BLaER1 treated with 17β-estradiol and CSF1 and Interleukin-3, amounts not matched to agents 10 nM and 100 nM (cell line): ENCODE data around the gene CORT.
A peak's percentile ranks its signal among the peaks of the same experiment; 100 is the strongest.
"Not testable (repeated sequence)": the region's sequence is repeated elsewhere in the genome, so short reads cannot be mapped to it uniquely, and the experiment has no call there.

Experiments
- H3K27ac ChIP-seq, 11 experiments: shearing (Covaris generic); formaldehyde crosslinking; 2 replicates each; pipeline ENCODE4 v1.8.1; 2022
- H3K27me3 ChIP-seq, 11 experiments: shearing (Covaris generic); formaldehyde crosslinking; 2 replicates each; pipeline ENCODE4 v1.8.1; 2022
- H3K36me3 ChIP-seq, 11 experiments: shearing (Covaris generic); formaldehyde crosslinking; 2 replicates each; pipeline ENCODE4 v1.8.1; 2022
- H3K4me1 ChIP-seq, 10 experiments: shearing (Covaris generic); formaldehyde crosslinking; 2 replicates each; pipeline ENCODE4 v1.8.1; 2022
- H3K4me2 ChIP-seq, 11 experiments: shearing (Covaris generic); formaldehyde crosslinking; 2 replicates each; pipeline ENCODE4 v1.8.1; 2022
- H3K4me3 ChIP-seq, 10 experiments: shearing (Covaris generic); formaldehyde crosslinking; 2 replicates each; pipeline ENCODE4 v1.8.1; 2022
- H3K9ac ChIP-seq, 11 experiments: shearing (Covaris generic); formaldehyde crosslinking; 2 replicates each; pipeline ENCODE4 v1.8.1; 2022
- H3K9me3 ChIP-seq, 11 experiments: shearing (Covaris generic); formaldehyde crosslinking; replicated peaks in 1 of 11; 2 replicates each; pipeline ENCODE4 v1.8.1; 2022
- H4K20me1 ChIP-seq, 11 experiments: shearing (Covaris generic); formaldehyde crosslinking; 2 replicates each; pipeline ENCODE4 v1.8.1; 2022
- Cebpa-rat ChIP-seq, 11 experiments: shearing (Covaris generic); IDR thresholded peaks; 2 replicates each; pipeline ENCODE4 v1.8.1; 2022

Gene CORT

GRCh38 chr1:10473145-10473765 lies 23.4 kb downstream of the CORT start:
- Histone ChIP-seq H3K27ac (peak overlapping the region; percentile 9 to 82 (median 73); a peak in 19 of 22 replicates), H3K36me3 (peaks cover 11 to 29% (median 18%) of the 10 kb centered on the region in 11 experiments), H3K27me3 (no peaks in the 10 kb centered on the region), H3K9ac (peak overlapping the region; percentile 77 to 86 (median 85); a peak in 17 of 22 replicates), H3K4me3 (peak overlapping the region; percentile 66 to 91 (median 79); a peak in 17 of 20 replicates), H3K4me2 (peak overlapping the region; percentile 64 to 95 (median 92)), H4K20me1 (peaks cover 0 to 54% (median 16%) of the 10 kb centered on the region in 11 experiments; a peak in 12 of 22 replicates), H3K9me3 (no peaks in the 10 kb centered on the region), H3K4me1 (peaks cover 42 to 51% (median 45%) of the 10 kb centered on the region in 10 experiments)
- TF ChIP-seq Cebpa-rat (IDR thresholded peaks at IDR 0.05) = no peak

- not testable (repeated sequence) for H3K9me3 ChIP-seq, H3K27me3 ChIP-seq
- Histone ChIP-seq H3K4me1 (peaks cover 40 to 49% (median 43%) of the 10 kb centered on the region in 10 experiments), H3K27ac (peak overlapping the region in 8 of 11 experiments; percentile 68 to 84 (median 75); a peak in 13 of 22 replicates), H3K9ac (peak overlapping the region in 7 of 11 experiments; percentile 70 to 90 (median 86); a peak in 10 of 22 replicates), H3K36me3 (peaks cover under 1 to 24% (median 9%) of the 10 kb centered on the region in 11 experiments; a peak in 19 of 22 replicates), H3K4me2 (peak overlapping the region; percentile 61 to 92 (median 73)), H3K4me3 (peak overlapping the region; percentile 80 to 92 (median 90)), H4K20me1 (peaks cover 0 to 55% (median 17%) of the 10 kb centered on the region in 11 experiments; a peak in 15 of 22 replicates)
Observed at GRCh38 chr1:10474309-10474612, 24.4 kb downstream of the CORT start.

- H3K4me1 ChIP-seq = peaks cover 40 to 49% (median 43%) of the 10 kb centered on the region in 10 experiments
- H3K27me3 ChIP-seq = no peaks in the 10 kb centered on the region
- peaks cover 0 to 55% (median 17%) of the 10 kb centered on the region in 11 experiments; a peak in 15 of 22 replicates for H4K20me1 ChIP-seq
- peak within 1 kb of the TSS; percentile 70 to 90 (median 86) for H3K9ac ChIP-seq
- H3K4me3 ChIP-seq = peak within 1 kb of the TSS; percentile 80 to 92 (median 90)
- peak within 1 kb of the TSS; percentile 58 to 84 (median 73); a peak in 21 of 22 replicates for H3K27ac ChIP-seq
- H3K4me2 ChIP-seq = peak within 1 kb of the TSS; percentile 88 to 98 (median 95)
- TF ChIP-seq Cebpa-rat (IDR thresholded peaks at IDR 0.05) = no peak
- H3K36me3 ChIP-seq = peaks cover 0 to 18% (median 7%) of the 10 kb centered on the region in 11 experiments; a peak in 11 of 22 replicates
- no peaks in the 10 kb centered on the region for H3K9me3 ChIP-seq
Observed at GRCh38 chr1:10474613-10475507, 25.0 kb downstream of the CORT start, which contains the start of gene PEX14. PEX14 (plus strand) TSS chr1:10474950; CDS start chr1:10474967, 17 bp downstream.

DNA sequence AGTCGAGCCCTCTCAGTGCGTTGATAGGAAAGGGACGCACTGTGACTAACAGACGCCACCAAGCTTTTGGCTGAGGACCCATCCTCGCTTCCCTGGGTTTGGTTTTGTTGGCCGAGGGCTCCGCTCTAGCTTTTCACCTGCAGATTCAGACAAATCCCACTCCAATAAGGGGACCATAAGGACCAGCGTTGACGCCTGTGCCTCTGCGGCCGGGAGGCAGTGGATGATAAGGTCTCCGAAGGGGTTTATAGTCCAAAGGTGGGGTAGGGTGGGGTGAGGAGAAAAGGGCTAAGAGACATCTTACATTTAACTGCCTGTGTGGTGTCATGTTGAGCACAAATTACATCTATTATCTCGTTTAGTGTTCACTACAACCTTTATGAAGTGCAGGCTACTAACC lies 25.7 kb downstream of the CORT start:
- no peak for TF ChIP-seq Cebpa-rat (IDR thresholded peaks at IDR 0.05)
- peaks cover 0 to 62% (median 22%) of the 10 kb centered on the region in 11 experiments; a peak in 15 of 22 replicates for H4K20me1 ChIP-seq
- H3K36me3 ChIP-seq = peaks cover 0 to 14% (median 4%) of the 10 kb centered on the region in 11 experiments; a peak in 5 of 22 replicates
- H3K27ac ChIP-seq = peak overlapping the region; percentile 58 to 84 (median 73); a peak in 21 of 22 replicates
- H3K27me3 ChIP-seq = no peaks in the 10 kb centered on the region
- peak overlapping the region; percentile 80 to 92 (median 90) for H3K4me3 ChIP-seq
- H3K4me2 ChIP-seq = peak overlapping the region; percentile 88 to 98 (median 95)
- peak overlapping the region; percentile 70 to 90 (median 86) for H3K9ac ChIP-seq
- peaks cover 40 to 54% (median 43%) of the 10 kb centered on the region in 10 experiments for H3K4me1 ChIP-seq
- H3K9me3 ChIP-seq = no peaks in the 10 kb centered on the region

GRCh38 chr1:10479296-10479695 lies 29.5 kb downstream of the CORT start:
- Histone ChIP-seq H3K9me3 (no peaks in the 10 kb centered on the region), H3K27ac (no peak overlapping the region), H3K4me3 (no peak overlapping the region), H4K20me1 (peaks cover 0 to 89% (median 33%) of the 10 kb centered on the region in 11 experiments; a peak in 16 of 22 replicates), H3K9ac (no peak overlapping the region), H3K27me3 (no peaks in the 10 kb centered on the region), H3K36me3 (peaks cover 0 to 25% (median 9%) of the 10 kb centered on the region in 11 experiments; a peak in 10 of 22 replicates), H3K4me1 (peaks cover 18 to 43% (median 25%) of the 10 kb centered on the region in 10 experiments), H3K4me2 (no peak overlapping the region)
- TF ChIP-seq Cebpa-rat (IDR thresholded peaks at IDR 0.05) = no peak

GRCh38 chr1:10480614-10481013 lies 30.8 kb downstream of the CORT start:
- H3K9ac ChIP-seq = no peak overlapping the region
- H3K36me3 ChIP-seq = peaks cover 0 to 30% (median 9%) of the 10 kb centered on the region in 11 experiments; a peak in 16 of 22 replicates
- no peak overlapping the region for H3K27ac ChIP-seq
- H3K9me3 ChIP-seq = peaks cover 0 to 6% (median 4%) of the 10 kb centered on the region in 11 experiments; a peak in 13 of 22 replicates
- H3K4me2 ChIP-seq = no peak overlapping the region
- H3K27me3 ChIP-seq = no peaks in the 10 kb centered on the region
- no peak overlapping the region for H3K4me3 ChIP-seq
- H3K4me1 ChIP-seq = peaks cover 12 to 50% (median 25%) of the 10 kb centered on the region in 10 experiments
- no peak for TF ChIP-seq Cebpa-rat (IDR thresholded peaks at IDR 0.05)
- peaks cover 0 to 97% (median 35%) of the 10 kb centered on the region in 11 experiments; a peak in 16 of 22 replicates for H4K20me1 ChIP-seq

GRCh38 chr1:10484521-10484920 lies 34.7 kb downstream of the CORT start:
- H4K20me1 ChIP-seq = peaks cover 6 to 94% (median 32%) of the 10 kb centered on the region in 11 experiments; a peak in 18 of 22 replicates
- peaks cover 0 to 15% (median 9%) of the 10 kb centered on the region in 11 experiments; a peak in 16 of 22 replicates for H3K9me3 ChIP-seq
- 0 out of 22 replicates have a peak, but pooled peaks of 1 of the 11 experiments have one; percentile 25 for TF ChIP-seq Cebpa-rat (IDR thresholded peaks at IDR 0.05)
- peaks cover 0 to 31% (median 13%) of the 10 kb centered on the region in 10 experiments; a peak in 13 of 20 replicates for H3K4me1 ChIP-seq
- H3K27ac ChIP-seq = peak overlapping the region in 4 of 11 experiments; percentile 9 to 68 (median 50); a peak in 8 of 22 replicates
- H3K4me2 ChIP-seq = peak overlapping the region in 7 of 11 experiments; percentile 12 to 71 (median 39); a peak in 11 of 22 replicates
- H3K27me3 ChIP-seq = no peaks in the 10 kb centered on the region
- H3K4me3 ChIP-seq = no peak overlapping the region
- peak overlapping the region in 3 of 11 experiments; percentile 5 to 49 (median 24); a peak in 4 of 22 replicates for H3K9ac ChIP-seq
- peaks cover 5 to 45% (median 23%) of the 10 kb centered on the region in 11 experiments; a peak in 19 of 22 replicates for H3K36me3 ChIP-seq
